GM12801 (cell line): ENCODE results near the gene PDE3B.

Experiments used
- TF ChIP-seq, protein P1 (sequence below): IDR thresholded peaks from one replicate; pipeline ENCODE4 v1.5.1; 2011; ENCODE audit warnings: control low read depth; ENCODE audit not compliant: insufficient read length; ENCODE audit errors: extremely low read depth

Gene PDE3B

DNA sequence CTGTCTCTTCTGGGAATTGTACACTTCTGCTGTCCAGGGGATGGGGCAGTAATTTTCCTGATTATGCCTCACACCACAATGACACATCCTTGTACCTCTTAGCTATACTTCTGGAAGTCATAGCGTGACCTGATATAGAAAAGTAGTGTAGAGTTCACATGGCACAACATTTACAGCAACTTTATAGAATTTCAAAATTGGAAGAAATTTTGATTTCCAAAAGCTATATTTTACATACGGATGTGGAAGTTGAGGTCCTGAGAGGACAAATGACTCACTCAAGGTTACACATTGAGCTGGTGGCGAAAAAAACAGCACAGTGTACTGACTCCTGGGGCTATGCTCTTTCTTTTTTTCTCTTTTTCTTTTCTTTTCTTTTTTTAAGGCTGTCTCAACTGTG is 254.8 kb downstream of the PDE3B start:
- TF ChIP-seq, protein P1, sequence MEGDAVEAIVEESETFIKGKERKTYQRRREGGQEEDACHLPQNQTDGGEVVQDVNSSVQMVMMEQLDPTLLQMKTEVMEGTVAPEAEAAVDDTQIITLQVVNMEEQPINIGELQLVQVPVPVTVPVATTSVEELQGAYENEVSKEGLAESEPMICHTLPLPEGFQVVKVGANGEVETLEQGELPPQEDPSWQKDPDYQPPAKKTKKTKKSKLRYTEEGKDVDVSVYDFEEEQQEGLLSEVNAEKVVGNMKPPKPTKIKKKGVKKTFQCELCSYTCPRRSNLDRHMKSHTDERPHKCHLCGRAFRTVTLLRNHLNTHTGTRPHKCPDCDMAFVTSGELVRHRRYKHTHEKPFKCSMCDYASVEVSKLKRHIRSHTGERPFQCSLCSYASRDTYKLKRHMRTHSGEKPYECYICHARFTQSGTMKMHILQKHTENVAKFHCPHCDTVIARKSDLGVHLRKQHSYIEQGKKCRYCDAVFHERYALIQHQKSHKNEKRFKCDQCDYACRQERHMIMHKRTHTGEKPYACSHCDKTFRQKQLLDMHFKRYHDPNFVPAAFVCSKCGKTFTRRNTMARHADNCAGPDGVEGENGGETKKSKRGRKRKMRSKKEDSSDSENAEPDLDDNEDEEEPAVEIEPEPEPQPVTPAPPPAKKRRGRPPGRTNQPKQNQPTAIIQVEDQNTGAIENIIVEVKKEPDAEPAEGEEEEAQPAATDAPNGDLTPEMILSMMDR: no peak

DNA sequence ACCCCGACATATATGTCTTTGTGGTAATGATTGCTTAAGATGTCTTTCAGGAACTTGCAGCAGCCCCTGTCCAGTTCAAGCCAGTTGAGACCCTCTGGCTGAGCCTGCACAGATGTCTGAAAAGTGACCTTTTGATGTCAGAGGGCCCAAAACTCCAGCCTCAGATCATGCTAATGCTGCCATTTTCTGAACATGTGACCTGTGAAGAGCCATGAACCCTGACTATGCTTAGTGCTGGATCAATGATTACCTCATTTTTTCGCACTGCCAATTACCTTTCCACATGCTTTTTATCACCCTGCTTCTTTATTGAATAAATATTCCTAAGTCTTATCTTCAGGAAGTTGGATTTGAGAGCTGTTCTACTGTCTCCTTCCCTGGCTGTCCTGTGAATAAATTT is 255.3 kb downstream of the PDE3B start:
- TF ChIP-seq, protein P1: no peak

DNA sequence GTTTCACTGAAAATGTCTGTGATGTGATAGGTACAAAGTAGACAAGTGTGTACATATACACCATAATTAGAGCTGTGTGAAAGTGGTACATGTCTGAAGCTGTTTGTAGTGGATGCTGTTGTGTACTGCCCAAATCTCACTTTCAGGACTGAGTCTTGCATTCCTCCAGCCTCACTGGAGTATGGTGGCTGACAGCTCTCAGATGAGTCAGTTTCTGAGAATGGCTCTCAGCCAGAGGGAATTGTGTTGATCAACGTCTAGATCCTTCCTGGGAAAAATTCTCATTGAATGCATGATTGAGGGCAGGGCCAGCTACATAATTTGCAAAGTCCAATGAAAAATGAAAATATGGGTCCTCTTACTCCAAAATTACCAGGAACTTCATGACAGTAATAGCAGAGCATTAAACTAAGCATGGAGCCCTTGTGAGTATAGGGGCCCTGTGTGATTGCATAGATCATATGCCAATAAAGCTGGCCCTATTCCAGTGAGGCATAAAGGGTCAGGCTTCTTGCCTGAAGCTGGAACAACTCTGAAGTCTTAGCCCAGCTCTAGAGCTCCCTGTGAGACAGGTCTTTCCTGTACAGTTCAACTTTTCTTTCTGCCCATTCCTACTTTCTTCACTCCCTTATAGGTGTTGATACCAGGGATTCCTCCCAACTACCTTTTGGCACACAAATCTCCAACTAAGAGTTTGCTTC is 259.2 kb downstream of the PDE3B start:
- TF ChIP-seq, protein P1: no peak

DNA sequence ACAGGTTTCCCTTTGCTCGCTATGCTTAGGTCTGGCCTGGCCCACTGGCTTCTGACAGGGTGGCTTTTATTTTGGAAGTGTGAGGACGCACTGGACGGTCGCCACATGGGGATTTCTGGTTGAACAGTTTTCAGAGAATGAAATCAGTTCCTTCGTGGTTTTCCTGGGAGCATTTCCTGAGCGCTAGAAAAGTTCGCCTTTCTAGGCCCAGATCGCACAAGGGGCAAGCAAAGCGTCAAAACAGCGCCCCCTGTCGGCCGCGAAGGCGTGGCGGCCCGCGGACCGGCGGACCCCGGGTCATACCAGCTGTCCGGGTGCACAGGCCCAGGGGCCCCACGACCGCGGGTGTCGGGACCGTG is 261.1 kb downstream of the PDE3B start:
- TF ChIP-seq, protein P1: no peak

DNA sequence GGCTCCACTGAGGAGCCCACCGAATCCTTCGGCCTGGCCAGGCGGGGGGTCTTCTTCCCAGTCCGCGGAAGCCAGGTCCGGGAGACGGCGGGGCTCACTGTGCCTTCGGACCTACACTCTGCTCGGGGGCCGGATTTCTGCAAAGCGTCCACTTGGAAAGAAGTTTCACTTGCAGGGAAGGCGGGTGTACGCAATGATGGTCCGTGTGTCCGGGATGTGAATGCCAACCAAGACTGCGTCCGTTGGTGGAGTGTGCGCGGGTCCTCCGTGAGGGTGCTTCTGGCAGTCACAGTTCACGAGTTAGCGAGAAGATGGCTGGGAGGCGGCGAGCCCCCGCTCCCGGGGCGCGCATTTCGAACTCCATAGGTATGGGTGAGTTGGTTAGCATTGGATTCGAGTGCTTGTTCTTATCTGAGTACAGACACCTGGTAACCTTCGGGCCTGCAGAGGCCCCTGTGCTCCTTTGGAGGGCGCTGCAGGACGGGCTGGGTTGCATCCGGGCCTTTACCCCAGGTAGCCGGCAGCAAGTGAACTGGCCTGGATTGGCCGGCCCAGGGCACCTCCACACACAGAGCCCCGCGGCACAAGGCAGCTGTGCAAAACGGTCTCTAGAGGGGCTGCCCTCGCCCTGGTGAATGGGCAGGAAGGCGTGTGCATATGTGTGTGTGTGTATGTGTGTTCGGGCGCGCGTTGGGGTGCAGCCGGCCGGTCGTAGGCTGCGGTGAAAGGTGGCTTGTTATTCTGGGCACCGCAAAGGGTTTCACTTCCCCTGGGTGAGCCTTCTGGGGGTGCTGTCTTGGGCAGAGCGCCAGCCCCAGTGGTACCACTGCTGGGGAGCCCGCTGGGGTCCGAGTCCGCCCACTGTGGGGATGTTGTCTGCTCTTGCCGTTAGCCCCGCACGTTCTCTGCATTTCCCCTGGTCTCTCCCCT is 261.8 kb downstream of the PDE3B start:
- TF ChIP-seq, protein P1: no peak

DNA sequence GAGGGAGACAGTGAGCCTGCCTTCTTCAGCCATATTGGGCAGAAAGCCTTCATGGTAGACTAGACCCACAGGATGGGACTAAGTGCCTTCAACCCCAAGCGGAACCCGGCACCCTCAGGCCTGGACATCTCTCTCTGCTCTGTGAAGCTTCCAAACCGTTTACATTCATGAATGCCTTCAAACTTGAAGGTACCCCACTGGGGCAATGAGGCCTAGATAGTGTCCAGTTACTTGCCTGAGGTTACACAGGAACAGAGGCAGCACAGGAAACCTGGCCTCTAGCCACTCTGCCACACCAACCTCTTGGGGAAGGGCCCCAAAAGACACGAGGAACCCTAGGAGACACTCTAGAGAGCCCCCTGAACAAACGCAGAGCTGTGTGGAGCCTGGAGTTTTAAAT is 263.0 kb downstream of the PDE3B start:
- TF ChIP-seq, protein P1: no peak

DNA sequence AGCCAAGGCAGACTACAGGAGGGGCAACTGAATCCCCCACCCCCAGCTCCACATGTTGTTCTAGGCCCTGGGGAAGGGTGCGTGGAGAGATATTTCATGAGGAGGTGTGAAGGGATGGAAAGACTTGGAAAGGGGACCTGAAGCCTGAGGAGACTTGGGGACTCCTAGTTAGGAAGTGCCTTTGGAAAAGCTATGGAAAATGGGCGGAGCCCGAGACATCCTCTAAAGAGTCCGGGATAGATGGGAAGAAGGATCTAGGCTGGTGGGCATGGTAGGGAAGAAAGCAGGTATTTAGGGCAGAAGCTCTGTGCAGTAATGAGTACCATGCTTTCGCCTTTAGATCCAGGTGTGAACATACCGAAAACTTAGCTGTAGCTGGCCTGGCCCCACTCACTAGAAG is 263.4 kb downstream of the PDE3B start:
- TF ChIP-seq, protein P1: no peak
